Activated CD4-positive, alpha-beta T cell treated with anti-CD3 and anti-CD28 coated beads, Interleukin-2, amount 10 ng/mL, durations not matched to agents 24 days and 14 days (primary cell): ENCODE measurements around the gene PCDH1. TPM values are rescaled to one million over a fixed set of nuclear protein-coding genes. Genes with fewer than 3 reads are reported as not detected.
A peak's percentile ranks its signal among the peaks of the same experiment; 100 is the strongest.

Experiments used
- DNase-seq: peaks from one replicate; pipeline ENCODE4 v3.0.0; 2022
- H3K27ac Mint-ChIP-seq: one replicate; pipeline ENCODE4 v1.8.0; 2022; ENCODE audit warnings: mild to moderate bottlenecking, mixed read lengths
- H3K27me3 Mint-ChIP-seq: one replicate; pipeline ENCODE4 v1.8.0; 2022; ENCODE audit warnings: mixed read lengths
- H3K36me3 Mint-ChIP-seq: one replicate; pipeline ENCODE4 v1.8.0; 2022; ENCODE audit warnings: low read depth, mild to moderate bottlenecking, mixed read lengths
- H3K4me1 Mint-ChIP-seq: one replicate; pipeline ENCODE4 v1.8.0; 2021; ENCODE audit warnings: mixed read lengths
- H3K4me3 Mint-ChIP-seq: one replicate; pipeline ENCODE4 v1.8.0; 2022; ENCODE audit warnings: mild to moderate bottlenecking, moderate library complexity, mixed read lengths
- H3K9me3 Mint-ChIP-seq: one replicate; pipeline ENCODE4 v1.8.0; 2021; ENCODE audit warnings: mixed read lengths
- intact Hi-C: fragments of 100-400 bp; cut with micrococcal nuclease; formaldehyde crosslinking; loops from one replicate; pipeline ENCODE4 v1.15.1; 2023
- total RNA-seq: library from RNA; stranded (reverse); gene quantifications from 2 replicates; pipeline ENCODE4 v1.2.3, GENCODE V29; 2022

PCDH1 gene
- total RNA-seq, 1 donor from 2014 or later = not detected

DNA sequence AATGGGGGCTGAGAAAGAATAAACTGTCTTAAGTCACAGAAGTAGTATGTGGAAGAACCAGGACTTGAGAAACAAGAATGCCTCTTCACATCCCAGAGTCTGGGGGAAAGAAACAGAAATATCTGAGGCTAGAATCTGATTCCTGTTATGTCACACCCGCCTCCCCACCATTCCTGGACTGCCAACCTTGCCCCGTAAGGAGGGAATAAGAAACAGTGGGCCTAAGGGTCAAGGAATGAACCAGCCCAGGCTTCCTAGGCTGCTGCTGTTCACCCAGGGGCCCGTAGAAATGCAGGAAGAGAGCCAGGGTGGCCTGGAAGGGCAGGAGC lies 4.3 kb downstream of the PCDH1 start:
- Mint-ChIP-seq H3K27ac (no peak overlapping the region), H3K4me3 (no peak overlapping the region), H3K36me3 (no peaks in the 10 kb centered on the region), H3K27me3 (peaks cover 69% of the 10 kb centered on the region), H3K4me1 (peaks cover 10% of the 10 kb centered on the region), H3K9me3 (no peaks in the 10 kb centered on the region)
- intact Hi-C loops = no loop called here
- DNase-seq = no peak

DNA sequence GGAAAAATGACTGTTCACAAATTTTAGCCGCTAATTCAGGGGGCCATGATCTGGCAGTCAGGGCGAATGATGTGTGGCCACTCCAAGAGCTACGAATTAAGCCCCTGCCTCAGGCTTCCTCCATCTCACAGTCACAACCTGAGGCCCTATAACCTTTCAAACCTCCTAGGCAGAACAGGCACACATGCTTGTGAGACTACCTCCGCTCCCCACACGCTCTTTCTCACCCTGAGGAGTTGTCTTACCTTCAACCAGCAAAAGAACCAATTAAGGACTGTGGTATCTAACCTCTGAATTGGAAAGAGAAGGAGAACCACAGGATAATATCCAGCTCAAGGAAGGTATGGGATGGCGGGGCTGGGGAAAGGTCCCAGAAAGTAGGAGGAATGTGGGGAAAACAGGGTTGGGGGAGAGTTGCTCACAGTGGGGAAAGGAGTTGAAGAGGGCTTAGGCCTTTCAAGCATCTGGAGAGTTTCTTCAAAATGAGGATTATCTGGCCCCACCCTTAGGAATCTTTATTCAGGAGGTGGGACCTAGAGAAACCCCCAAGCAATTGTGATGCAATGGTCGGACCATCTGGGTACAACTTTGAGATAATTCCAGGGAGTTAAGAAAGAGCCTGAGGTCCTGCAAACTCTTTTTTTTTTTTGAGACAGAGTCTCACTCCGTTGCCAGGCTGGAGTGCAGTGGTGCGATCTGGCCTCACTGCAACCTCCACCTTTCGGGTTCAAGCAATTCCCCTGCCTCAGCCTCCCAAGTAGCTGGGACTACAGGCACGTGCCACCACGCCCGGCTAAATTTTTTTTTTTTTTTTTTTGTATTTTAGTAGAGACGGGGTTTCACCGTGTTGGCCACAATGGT lies 5.5 kb downstream of the PCDH1 start:
- Mint-ChIP-seq H3K9me3 (no peaks in the 10 kb centered on the region), H3K27me3 (peaks cover 63% of the 10 kb centered on the region), H3K27ac (no peak overlapping the region), H3K36me3 (no peaks in the 10 kb centered on the region), H3K4me1 (peaks cover 6% of the 10 kb centered on the region), H3K4me3 (no peak overlapping the region)
- no peak for DNase-seq
- intact Hi-C loops = no loop called here

DNA sequence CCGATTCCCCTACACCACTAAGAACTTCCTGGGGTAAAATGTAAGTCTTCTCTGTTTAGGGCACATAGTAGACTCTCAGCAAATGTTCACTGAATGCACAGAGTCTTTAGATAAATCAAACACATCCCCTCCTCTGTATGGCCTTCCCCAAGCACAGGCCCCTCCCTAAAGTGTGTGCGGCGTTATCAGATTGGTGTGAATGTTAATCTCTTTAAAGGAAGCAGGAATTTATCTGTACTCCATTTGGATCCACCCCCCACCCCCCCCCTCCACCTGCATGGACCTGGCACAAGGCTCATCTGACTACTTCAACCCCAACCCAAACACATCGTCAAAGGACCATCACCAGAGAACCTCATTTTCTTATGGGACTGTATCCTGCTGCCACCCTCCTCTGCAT lies 6.3 kb downstream of the PCDH1 start:
- intact Hi-C loops = no loop called here
- Mint-ChIP-seq H3K27me3 (peaks cover 61% of the 10 kb centered on the region), H3K9me3 (no peaks in the 10 kb centered on the region)

DNA sequence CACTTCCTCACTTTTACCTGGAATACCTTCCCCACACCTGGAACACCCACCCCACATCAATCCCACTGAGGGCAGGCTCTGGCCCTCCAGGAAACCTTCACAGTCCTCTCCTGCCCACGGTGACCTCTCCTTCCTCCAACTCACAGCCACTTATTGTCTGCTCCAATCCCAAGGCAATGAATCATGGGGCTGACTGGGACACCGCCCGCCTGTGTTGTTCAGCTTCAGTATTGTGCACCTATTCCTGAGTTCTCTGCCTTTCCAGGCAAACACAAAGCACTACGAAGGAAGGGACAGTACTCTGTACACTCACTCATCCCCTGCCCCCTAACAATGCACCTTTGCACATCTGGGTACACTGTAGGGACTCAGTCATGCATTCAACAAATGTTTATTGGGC lies 7.3 kb downstream of the PCDH1 start:
- DNase-seq = no peak
- no peaks in the 10 kb centered on the region for H3K4me1 Mint-ChIP-seq
- intact Hi-C loops = no loop called here
- no peak overlapping the region for H3K27ac Mint-ChIP-seq
- peaks cover 58% of the 10 kb centered on the region for H3K27me3 Mint-ChIP-seq
- no peaks in the 10 kb centered on the region for H3K9me3 Mint-ChIP-seq
- H3K4me3 Mint-ChIP-seq = no peak overlapping the region
- no peaks in the 10 kb centered on the region for H3K36me3 Mint-ChIP-seq

More for the DNA sequence above, 6.3 kb downstream of the PCDH1 start:
- Mint-ChIP-seq H3K27ac (no peak overlapping the region), H3K36me3 (no peaks in the 10 kb centered on the region), H3K4me3 (no peak overlapping the region), H3K4me1 (no peaks in the 10 kb centered on the region)
- no peak for DNase-seq

DNA sequence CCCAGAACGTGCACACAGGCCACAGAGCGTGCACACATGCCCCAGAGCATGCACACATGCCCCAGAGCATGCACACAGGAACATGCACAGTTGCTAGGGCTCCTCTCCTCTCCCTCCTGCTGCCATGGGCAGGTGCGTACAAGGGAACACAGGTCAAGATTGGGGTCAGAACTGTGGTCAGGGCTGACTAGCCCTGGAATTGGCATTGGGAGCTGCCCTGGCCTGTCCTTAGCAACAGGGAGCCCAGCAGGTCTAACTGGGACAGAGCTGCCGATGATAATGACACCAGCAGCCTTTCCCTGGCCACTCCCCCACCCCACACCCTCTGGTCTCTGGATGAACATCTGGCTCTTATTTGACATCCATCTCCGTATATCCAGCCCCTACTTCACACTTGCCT lies 8.0 kb downstream of the PCDH1 start:
- intact Hi-C loops = no loop called here
- Mint-ChIP-seq H3K27ac (no peak overlapping the region), H3K36me3 (no peaks in the 10 kb centered on the region), H3K4me3 (no peak overlapping the region), H3K9me3 (no peaks in the 10 kb centered on the region), H3K4me1 (no peaks in the 10 kb centered on the region), H3K27me3 (peaks cover 53% of the 10 kb centered on the region)
- no peak for DNase-seq

DNA sequence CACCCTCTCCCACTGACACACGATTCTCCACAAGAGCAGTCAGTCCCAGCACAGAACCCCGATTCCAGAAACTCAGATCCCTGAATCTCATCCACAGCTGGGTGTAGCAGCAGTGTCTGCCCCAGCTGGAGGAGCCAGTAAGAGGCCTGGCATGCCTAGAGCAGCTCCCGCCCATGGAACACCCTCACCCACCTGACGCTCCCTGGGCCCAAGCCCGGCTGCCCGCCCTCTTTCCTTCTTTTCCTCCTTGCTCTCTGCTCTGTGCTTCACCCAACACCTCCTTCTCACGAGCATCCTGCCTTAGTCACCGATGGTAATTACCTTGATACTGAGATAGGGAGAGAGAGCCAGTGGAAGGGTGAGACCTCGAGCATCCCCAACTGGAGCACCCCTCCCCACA lies 8.7 kb downstream of the PCDH1 start:
- no peak overlapping the region for H3K4me3 Mint-ChIP-seq
- no peak for DNase-seq
- H3K27me3 Mint-ChIP-seq = peaks cover 46% of the 10 kb centered on the region
- no peaks in the 10 kb centered on the region for H3K36me3 Mint-ChIP-seq
- no peak overlapping the region for H3K27ac Mint-ChIP-seq
- no peaks in the 10 kb centered on the region for H3K4me1 Mint-ChIP-seq
- intact Hi-C loops = no loop called here
- H3K9me3 Mint-ChIP-seq = no peaks in the 10 kb centered on the region

DNA sequence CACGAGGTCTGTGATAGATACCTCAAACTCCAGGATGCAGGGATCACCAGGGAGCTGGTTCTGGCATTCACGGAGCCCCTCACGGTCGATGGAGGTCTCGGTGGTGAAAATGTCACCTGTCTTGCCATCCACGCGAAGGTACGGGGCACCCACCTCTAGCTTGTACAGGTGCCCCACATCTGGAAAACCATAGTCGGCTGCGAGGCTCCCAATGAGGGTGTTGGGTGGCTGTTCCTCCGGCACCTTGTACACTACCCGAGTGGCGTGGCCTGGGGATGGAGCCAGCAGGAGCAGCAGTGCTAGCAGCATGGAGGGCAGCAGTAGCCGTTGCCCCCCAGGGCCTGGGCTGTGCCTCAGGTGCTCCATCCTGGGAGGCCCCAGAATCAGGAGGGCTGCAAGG lies 9.2 kb downstream of the PCDH1 start:
- intact Hi-C loops = no loop called here
- H3K36me3 Mint-ChIP-seq = no peaks in the 10 kb centered on the region

DNA sequence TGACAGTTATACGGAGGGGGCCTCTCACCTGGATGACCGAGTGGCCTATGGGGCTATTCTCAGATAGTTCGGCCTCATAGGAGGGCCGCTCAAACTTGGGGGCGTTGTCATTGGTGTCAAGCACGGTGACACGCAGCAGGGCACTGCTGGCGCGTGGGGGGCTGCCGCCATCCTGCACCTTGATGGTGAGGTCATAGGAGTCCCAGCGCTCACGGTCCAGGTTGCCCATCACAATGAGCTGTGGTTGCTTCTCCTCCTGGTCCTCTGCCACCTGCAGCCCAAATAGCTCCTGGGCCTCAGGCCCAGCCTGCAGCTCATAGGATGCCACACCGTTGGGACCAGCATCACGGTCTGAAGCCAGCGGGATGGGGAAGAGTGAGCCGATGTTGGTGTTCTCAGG lies 9.7 kb downstream of the PCDH1 start:
- H3K27me3 Mint-ChIP-seq = peaks cover 37% of the 10 kb centered on the region
- no peak for DNase-seq
- no peaks in the 10 kb centered on the region for H3K9me3 Mint-ChIP-seq
- H3K27ac Mint-ChIP-seq = no peak overlapping the region
- H3K4me3 Mint-ChIP-seq = no peak overlapping the region
- intact Hi-C loops = no loop called here
- no peaks in the 10 kb centered on the region for H3K4me1 Mint-ChIP-seq
- H3K36me3 Mint-ChIP-seq = no peaks in the 10 kb centered on the region

More for the DNA sequence above, 9.2 kb downstream of the PCDH1 start:
- H3K4me1 Mint-ChIP-seq = no peaks in the 10 kb centered on the region
- no peaks in the 10 kb centered on the region for H3K9me3 Mint-ChIP-seq
- no peak overlapping the region for H3K4me3 Mint-ChIP-seq
- H3K27me3 Mint-ChIP-seq = peaks cover 42% of the 10 kb centered on the region
- no peak for DNase-seq
- H3K27ac Mint-ChIP-seq = no peak overlapping the region

DNA sequence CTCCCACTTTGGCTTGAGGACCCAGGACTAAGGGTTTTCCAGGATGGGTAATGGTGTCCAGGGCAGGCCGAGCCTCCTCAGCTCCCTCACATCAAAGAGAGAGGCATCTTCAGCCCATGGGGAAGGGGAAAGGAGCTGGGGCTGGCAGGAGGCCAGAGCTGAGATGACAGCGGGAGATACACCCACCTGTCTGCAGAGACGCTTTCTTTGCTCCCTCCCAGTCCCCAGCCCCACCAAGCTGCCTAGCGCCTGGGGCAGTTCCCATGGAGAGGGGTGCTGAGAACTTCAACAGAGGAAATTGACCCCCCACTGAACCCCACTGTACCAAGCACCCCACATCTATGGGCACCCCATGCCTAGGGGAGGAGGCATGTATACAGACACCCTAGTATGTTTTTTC lies 10.6 kb downstream of the PCDH1 start:
- H3K36me3 Mint-ChIP-seq = no peaks in the 10 kb centered on the region
- intact Hi-C loops = no loop called here

DNA sequence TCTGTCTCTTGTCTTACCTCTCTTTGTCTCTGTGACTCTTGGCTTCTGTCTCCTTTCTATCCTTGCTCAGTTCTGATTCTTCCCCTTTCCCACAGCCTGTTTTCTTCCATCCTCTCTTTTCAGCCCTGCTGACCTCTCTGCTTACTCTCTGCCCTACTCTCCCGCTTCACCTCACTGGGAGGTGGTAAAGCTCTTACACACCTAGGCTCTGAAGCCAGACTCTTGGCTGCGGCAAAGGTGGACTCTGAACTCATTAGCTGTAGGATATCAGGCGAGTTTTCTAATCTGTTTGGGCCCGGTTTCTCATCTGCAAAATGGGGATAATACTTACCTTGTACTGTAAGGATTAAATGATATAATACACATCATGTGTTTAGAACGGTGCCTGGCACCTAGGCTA lies 11.1 kb downstream of the PCDH1 start:
- Mint-ChIP-seq H3K27ac (no peak overlapping the region), H3K36me3 (no peaks in the 10 kb centered on the region), H3K9me3 (no peaks in the 10 kb centered on the region), H3K4me1 (no peaks in the 10 kb centered on the region), H3K4me3 (no peak overlapping the region), H3K27me3 (peaks cover 32% of the 10 kb centered on the region)
- DNase-seq = no peak
- intact Hi-C loops = no loop called here

More for the DNA sequence above, 10.6 kb downstream of the PCDH1 start:
- DNase-seq = no peak
- Mint-ChIP-seq H3K4me3 (no peak overlapping the region), H3K27ac (no peak overlapping the region), H3K27me3 (peaks cover 34% of the 10 kb centered on the region), H3K4me1 (no peaks in the 10 kb centered on the region), H3K9me3 (no peaks in the 10 kb centered on the region)

DNA sequence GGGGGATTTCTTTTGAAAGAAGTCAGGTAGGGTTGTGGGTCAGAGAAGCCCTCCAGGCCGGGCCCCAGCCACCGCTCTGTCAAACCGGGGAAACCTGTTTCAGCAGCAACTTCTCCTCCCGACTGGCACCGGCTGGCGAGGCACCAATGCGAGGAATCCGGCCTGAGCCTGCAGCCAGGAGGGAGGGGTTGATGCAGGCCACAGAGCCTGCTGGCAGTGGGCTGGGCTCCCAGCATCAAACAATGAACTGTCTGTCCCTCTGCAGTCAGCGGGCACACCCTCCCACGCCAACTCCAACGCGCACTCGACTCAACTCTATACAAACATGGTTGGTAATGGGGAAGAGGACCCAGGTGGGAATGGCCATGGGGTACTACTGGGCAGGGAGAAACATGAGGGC lies 12.1 kb downstream of the PCDH1 start:
- Mint-ChIP-seq H3K9me3 (no peaks in the 10 kb centered on the region), H3K4me1 (no peaks in the 10 kb centered on the region), H3K27ac (no peak overlapping the region), H3K27me3 (peaks cover 35% of the 10 kb centered on the region), H3K36me3 (no peaks in the 10 kb centered on the region), H3K4me3 (no peak overlapping the region)
- intact Hi-C loops = no loop called here
- no peak for DNase-seq

DNA sequence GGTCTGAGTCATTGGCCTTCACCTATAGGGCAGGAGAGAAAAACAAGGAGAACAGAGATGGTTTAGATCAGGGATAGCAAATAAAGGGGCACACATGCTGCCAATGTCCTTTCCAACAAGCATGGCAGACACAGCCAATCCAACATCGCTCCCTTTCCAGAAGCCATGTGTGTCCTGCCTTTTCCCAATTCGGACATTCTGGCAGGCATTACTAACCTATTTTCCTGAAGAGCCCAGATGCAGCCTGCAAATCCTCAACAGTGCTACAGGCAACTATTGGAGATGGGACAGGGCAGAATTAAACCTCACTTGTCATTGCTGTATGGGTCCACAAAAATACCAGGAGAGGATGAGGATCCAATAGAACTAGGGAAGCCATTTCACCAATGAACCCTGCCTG lies 12.8 kb downstream of the PCDH1 start:
- H3K4me3 Mint-ChIP-seq = no peak overlapping the region
- H3K9me3 Mint-ChIP-seq = no peaks in the 10 kb centered on the region
- H3K4me1 Mint-ChIP-seq = no peaks in the 10 kb centered on the region
- peaks cover 29% of the 10 kb centered on the region for H3K27me3 Mint-ChIP-seq
- H3K36me3 Mint-ChIP-seq = no peaks in the 10 kb centered on the region
- DNase-seq = no peak
- intact Hi-C loops = no loop called here
- peak overlapping the region; percentile 26 for H3K27ac Mint-ChIP-seq

DNA sequence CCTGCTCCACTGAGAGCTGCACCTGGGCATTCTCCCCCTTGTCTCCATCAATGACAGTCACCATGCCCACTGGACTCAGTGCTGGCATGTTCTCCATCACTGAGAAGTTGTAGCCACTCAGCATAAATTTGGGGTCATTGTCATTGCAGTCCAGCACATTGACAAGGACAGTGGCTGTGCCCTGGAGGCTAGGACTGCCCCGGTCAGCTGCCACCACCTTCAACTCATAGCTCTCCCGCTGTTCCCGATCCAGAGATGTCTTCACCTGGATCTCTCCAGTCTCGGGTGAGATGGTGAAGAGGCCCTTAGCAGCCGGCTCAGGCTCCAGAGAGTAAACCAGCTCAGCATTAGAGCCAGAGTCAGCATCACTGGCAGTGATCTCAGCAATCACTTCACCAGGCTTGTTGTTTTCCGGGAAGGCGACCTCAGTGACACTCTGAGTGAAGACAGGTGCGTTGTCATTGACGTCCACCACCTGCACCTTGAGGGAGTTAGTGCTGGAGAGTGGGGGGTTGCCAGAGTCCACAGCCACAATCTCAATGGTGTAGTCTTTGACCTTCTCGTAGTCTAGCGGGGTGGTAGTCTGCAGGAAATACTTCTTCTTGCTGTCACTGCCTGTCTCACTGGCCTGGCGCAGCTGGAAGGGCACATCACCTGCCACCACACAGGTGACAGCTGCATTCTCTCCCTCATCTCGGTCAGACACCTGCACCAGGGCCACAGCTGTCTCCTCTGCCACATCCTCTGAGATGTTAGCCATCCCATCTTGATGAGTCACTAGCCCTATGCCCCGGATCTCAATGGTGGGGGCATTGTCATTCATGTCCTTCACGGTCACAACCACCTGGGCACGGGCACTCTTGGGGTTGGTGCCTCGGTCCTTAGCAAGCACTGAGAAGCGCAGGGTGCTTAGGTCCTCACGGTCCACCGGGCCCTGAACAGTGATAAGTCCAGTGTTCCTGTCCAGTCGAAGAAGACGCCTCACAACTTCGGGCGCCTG lies 13.5 kb downstream of the PCDH1 start:
- no peaks in the 10 kb centered on the region for H3K9me3 Mint-ChIP-seq
- H3K27me3 Mint-ChIP-seq = peaks cover 28% of the 10 kb centered on the region
- no peak overlapping the region for H3K4me3 Mint-ChIP-seq
- H3K27ac Mint-ChIP-seq = peak overlapping the region; percentile 26
- no peaks in the 10 kb centered on the region for H3K4me1 Mint-ChIP-seq
- intact Hi-C loops = no loop called here
- DNase-seq = no peak
- no peaks in the 10 kb centered on the region for H3K36me3 Mint-ChIP-seq

DNA sequence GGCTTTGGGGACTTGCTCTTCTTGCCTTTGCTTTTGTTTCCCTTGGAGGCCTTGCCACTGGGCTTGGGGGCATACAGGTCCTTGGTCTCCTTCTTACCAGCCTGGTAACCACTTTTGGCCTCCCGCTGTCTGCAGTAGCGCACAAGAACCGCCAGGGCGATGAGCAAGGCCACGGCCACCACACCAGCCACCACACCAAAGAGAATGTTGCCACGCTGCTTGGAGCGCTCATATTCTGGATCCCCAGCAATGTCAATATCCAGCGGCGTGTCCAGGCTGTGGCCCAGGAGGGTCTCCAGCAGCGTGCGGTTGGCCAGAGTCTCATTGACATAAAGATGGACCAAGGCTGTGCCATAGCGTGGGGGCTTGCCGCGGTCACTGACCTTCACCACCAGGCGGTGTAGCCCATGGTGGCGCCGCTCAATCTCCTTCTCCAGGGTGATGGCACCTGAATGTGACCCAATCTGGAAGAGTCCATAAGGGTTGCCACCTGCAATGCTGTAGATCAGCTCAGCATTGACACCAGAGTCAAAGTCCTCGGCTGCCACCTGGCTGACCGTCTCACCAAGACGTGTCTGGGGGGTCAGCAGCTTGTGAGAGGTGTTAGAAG lies 14.5 kb downstream of the PCDH1 start:
- Mint-ChIP-seq H3K36me3 (no peaks in the 10 kb centered on the region), H3K27ac (no peak overlapping the region), H3K4me1 (no peaks in the 10 kb centered on the region), H3K27me3 (peaks cover 33% of the 10 kb centered on the region), H3K4me3 (no peak overlapping the region), H3K9me3 (no peaks in the 10 kb centered on the region)
- intact Hi-C loops = no loop called here
- DNase-seq = no peak
